Testis (tissue), 3 donors: Measurements from ENCODE around the gene CACNB2. TPM values are rescaled to one million over a fixed set of nuclear protein-coding genes. Genes with fewer than 3 reads are reported as not detected.

Source experiments
- DNase-seq: peaks from one replicate; pipeline ENCODE4 v3.0.0-alpha.2; 2019
- H3K27ac ChIP-seq, 2 donors: fragments of 200-600 bp; sonication (generic); one replicate each; pipeline ENCODE4 v1.5.1; 2019
- H3K27me3 ChIP-seq: fragments of 200-600 bp; sonication (generic); one replicate; pipeline ENCODE4 v1.5.1; 2019
- H3K36me3 ChIP-seq: fragments of 200-600 bp; sonication (generic); one replicate; pipeline ENCODE4 v1.5.1; 2017; ENCODE audit warnings: low read depth; ENCODE audit errors: missing control alignments
- H3K4me1 ChIP-seq: fragments of 200-600 bp; sonication (generic); one replicate; pipeline ENCODE4 v1.5.1; 2019
- H3K4me3 ChIP-seq, 2 donors: fragments of 200-600 bp; sonication (generic); one replicate each; pipeline ENCODE4 v1.5.1; 2017 to 2019
- H3K9me3 ChIP-seq: fragments of 200-600 bp; sonication (generic); one replicate; pipeline ENCODE4 v1.5.1; 2017
- POLR2A ChIP-seq: fragments of 450-650 bp; IDR thresholded peaks from one replicate; pipeline ENCODE4 v1.6.1; 2017; ENCODE audit warnings: antibody characterized with exemption, mild to moderate bottlenecking, moderate library complexity
- WGBS, 2 donors: methylation state at CpG; one replicate each; pipeline ENCODE4 v1.1.5; 2018; 5-methylcytosine and 5-hydroxymethylcytosine counted together
- intact Hi-C: fragments of 100-400 bp; cut with DNase I; formaldehyde crosslinking; loops from one replicate; pipeline ENCODE4 v1.15.1; 2023; ENCODE audit warnings: low total_unique reads
- polyA plus RNA-seq: library from polyadenylated mRNA; stranded (reverse); fragments of 350-450 nt; fragmentation: Illumina TruSeq; extraction: RNeasy Lipid Tissue Mini Kit (QIAGEN cat#74804); gene quantifications from one replicate; pipeline ENCODE4 v1.2.3, GENCODE V29; 2014; ENCODE audit warnings: low read depth, low replicate concordance; ENCODE audit not compliant: insufficient read depth
- total RNA-seq, 2 donors: library from RNA; depleted of rRNA; stranded (reverse); fragments of >200 nt; gene quantifications; one replicate each; pipeline ENCODE4 v1.2.3, GENCODE V29; 2016
- TF ChIP-seq, protein P1 (sequence below), 3 experiments: fragments of 450-650 bp in 2 of 3; fragments of 200-600 bp in 1 of 3; sonication (generic) in 1 of 3; IDR thresholded peaks; one replicate each; pipeline ENCODE4 v1.5.1; 2016 to 2019; ENCODE audit warnings: antibody characterized with exemption in 3 of 3, mild to moderate bottlenecking in 2 of 3, moderate library complexity in 1 of 3

CACNB2 gene
- total and polyA plus RNA-seq, 3 donors from 2014 or later = 1.3 to 4.8 (median 1.4) TPM

GRCh38 chr10:18364987-18365775, 225.0 kb downstream of the CACNB2 start:
- Histone ChIP-seq H3K27me3 (no peaks in the 10 kb centered on the region), H3K4me3 (no peak overlapping the region), H3K4me1 (no peaks in the 10 kb centered on the region), H3K27ac (no peak overlapping the region), H3K36me3 (no peaks in the 10 kb centered on the region), H3K9me3 (no peaks in the 10 kb centered on the region)
- DNase-seq = no peak
- WGBS, 2 donors = 54 to 66% methylated on average over 4 of the region's 4 CpGs
- intact Hi-C loops = no loop called here
- TF ChIP-seq, protein P1, sequence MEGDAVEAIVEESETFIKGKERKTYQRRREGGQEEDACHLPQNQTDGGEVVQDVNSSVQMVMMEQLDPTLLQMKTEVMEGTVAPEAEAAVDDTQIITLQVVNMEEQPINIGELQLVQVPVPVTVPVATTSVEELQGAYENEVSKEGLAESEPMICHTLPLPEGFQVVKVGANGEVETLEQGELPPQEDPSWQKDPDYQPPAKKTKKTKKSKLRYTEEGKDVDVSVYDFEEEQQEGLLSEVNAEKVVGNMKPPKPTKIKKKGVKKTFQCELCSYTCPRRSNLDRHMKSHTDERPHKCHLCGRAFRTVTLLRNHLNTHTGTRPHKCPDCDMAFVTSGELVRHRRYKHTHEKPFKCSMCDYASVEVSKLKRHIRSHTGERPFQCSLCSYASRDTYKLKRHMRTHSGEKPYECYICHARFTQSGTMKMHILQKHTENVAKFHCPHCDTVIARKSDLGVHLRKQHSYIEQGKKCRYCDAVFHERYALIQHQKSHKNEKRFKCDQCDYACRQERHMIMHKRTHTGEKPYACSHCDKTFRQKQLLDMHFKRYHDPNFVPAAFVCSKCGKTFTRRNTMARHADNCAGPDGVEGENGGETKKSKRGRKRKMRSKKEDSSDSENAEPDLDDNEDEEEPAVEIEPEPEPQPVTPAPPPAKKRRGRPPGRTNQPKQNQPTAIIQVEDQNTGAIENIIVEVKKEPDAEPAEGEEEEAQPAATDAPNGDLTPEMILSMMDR (IDR thresholded peaks at IDR 0.05) = no peak
- no peak for TF ChIP-seq POLR2A

GRCh38 chr10:18367840-18368239, 227.6 kb downstream of the CACNB2 start:
- Histone ChIP-seq H3K27ac (no peak overlapping the region), H3K36me3 (no peaks in the 10 kb centered on the region), H3K4me3 (no peak overlapping the region), H3K9me3 (no peaks in the 10 kb centered on the region), H3K27me3 (no peaks in the 10 kb centered on the region), H3K4me1 (no peaks in the 10 kb centered on the region)
- 82 to 84% methylated on average over 5 of the region's 5 CpGs for WGBS, 2 donors
- TF ChIP-seq, protein P1 (IDR thresholded peaks at IDR 0.05) = no peak
- no peak for TF ChIP-seq POLR2A
- intact Hi-C loops = no loop called here
- DNase-seq = no peak

DNA sequence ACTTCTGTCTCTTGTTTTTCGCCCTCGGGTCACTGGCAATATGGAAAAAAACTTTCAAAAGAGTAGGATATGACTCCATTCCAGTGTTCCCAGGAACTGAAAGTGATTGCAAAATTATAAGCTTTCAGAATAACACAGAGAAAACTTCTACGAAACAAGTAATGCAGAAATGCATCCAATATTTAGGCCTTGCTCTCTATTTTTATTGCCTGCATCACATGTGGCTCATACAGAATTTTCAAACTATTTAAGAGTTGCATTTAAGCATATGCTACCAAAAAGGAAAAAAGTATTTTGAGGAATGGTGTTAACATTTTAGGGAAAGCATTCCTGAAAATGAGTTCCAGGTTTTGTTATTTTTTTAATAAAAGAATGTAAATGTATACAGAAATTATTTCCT, 228.0 kb downstream of the CACNB2 start:
- Histone ChIP-seq H3K9me3 (no peaks in the 10 kb centered on the region), H3K27me3 (no peaks in the 10 kb centered on the region), H3K36me3 (no peaks in the 10 kb centered on the region), H3K4me1 (no peaks in the 10 kb centered on the region), H3K4me3 (no peak overlapping the region), H3K27ac (no peak overlapping the region)
- 79 to 80% methylated on average over 3 of the region's 3 CpGs for WGBS, 2 donors
- intact Hi-C loops = no loop called here
- no peak for TF ChIP-seq POLR2A
- TF ChIP-seq, protein P1 (IDR thresholded peaks at IDR 0.05) = no peak
- DNase-seq = no peak

- 71 to 75% methylated on average over 1 of the region's 1 CpG for WGBS, 2 donors
- no peak overlapping the region for H3K4me3 ChIP-seq
- no peaks in the 10 kb centered on the region for H3K36me3 ChIP-seq
- no peak overlapping the region for H3K27ac ChIP-seq
- TF ChIP-seq, protein P1 (IDR thresholded peaks at IDR 0.05) = no peak
- TF ChIP-seq POLR2A = no peak
- intact Hi-C loops = no loop called here
- H3K27me3 ChIP-seq = no peaks in the 10 kb centered on the region
- no peaks in the 10 kb centered on the region for H3K9me3 ChIP-seq
- no peak for DNase-seq
- H3K4me1 ChIP-seq = no peaks in the 10 kb centered on the region
These were observed 228.5 kb downstream of the CACNB2 start for GRCh38 chr10:18368682-18369081.
